Measurements from ENCODE around the gene GABRE.

Gene GABRE

GRCh38 chrX:151974336-151975227 is at the start of gene GABRE:
Gene GABRE (minus strand): TSS chrX:151974676. CDS start chrX:151974625, 51 bp downstream.
- no peak for DNase-seq

GRCh38 chrX:152020888-152021287 is 46.4 kb upstream of the GABRE start:
- no peak for DNase-seq

- no peak for DNase-seq
Observed at GRCh38 chrX:151999813-152000212, 25.3 kb upstream of the GABRE start.

GRCh38 chrX:151997539-151997938 is 23.1 kb upstream of the GABRE start:
- no peak for DNase-seq

GRCh38 chrX:151996347-151996746 is 21.9 kb upstream of the GABRE start:
- no peak for DNase-seq

- DNase-seq, result no peak
Observed at GRCh38 chrX:151994476-151994875, 20.0 kb upstream of the GABRE start.

GRCh38 chrX:151988706-151989299 is 14.3 kb upstream of the GABRE start:
- DNase-seq, result no peak

GRCh38 chrX:151987108-151987507 is 12.6 kb upstream of the GABRE start:
- DNase-seq, result no peak

GRCh38 chrX:151985955-151986354 is 11.5 kb upstream of the GABRE start:
- DNase-seq, result no peak

GRCh38 chrX:151985531-151985930 is 11.1 kb upstream of the GABRE start:
- no peak for DNase-seq

GRCh38 chrX:151984902-151985301 is 10.4 kb upstream of the GABRE start:
- no peak for DNase-seq

GRCh38 chrX:151984328-151984727 is 9.9 kb upstream of the GABRE start:
- DNase-seq, result no peak

- no peak for DNase-seq
Observed at GRCh38 chrX:151983186-151983585, 8.7 kb upstream of the GABRE start.

- DNase-seq, result peak; percentile 31
Observed at GRCh38 chrX:151982222-151982621, 7.7 kb upstream of the GABRE start.

GRCh38 chrX:151981129-151981528 is 6.7 kb upstream of the GABRE start:
- no peak for DNase-seq

GRCh38 chrX:151977923-151978322 is 3.4 kb upstream of the GABRE start:
- DNase-seq, result no peak

- DNase-seq, result no peak
Observed at GRCh38 chrX:151977009-151977408, 2.5 kb upstream of the GABRE start.

- DNase-seq, result no peak
Observed at GRCh38 chrX:151975736-151976275, 1.3 kb upstream of the GABRE start.

GRCh38 chrX:151975228-151975593 is 735 bp upstream of the GABRE start:
- DNase-seq, result no peak

- DNase-seq, result no peak
Observed at GRCh38 chrX:151973851-151974335, 583 bp downstream of the GABRE start.

- DNase-seq, result no peak
Observed at GRCh38 chrX:151973060-151973661, 1.3 kb downstream of the GABRE start.

GRCh38 chrX:151970661-151971060 is 3.8 kb downstream of the GABRE start:
- no peak for DNase-seq

GRCh38 chrX:151970027-151970426 is 4.4 kb downstream of the GABRE start:
- no peak for DNase-seq

- no peak for DNase-seq
Observed at GRCh38 chrX:151966236-151966635, 8.2 kb downstream of the GABRE start.

Measured in NCI-H2029 (cell line).